ENCODE results near the gene DOK5. TPM values are rescaled to one million over a fixed set of nuclear protein-coding genes. Genes with fewer than 3 reads are reported as not detected.

DOK5 gene
- total RNA-seq, 2 experiments from 2014 or later = not detected

DNA sequence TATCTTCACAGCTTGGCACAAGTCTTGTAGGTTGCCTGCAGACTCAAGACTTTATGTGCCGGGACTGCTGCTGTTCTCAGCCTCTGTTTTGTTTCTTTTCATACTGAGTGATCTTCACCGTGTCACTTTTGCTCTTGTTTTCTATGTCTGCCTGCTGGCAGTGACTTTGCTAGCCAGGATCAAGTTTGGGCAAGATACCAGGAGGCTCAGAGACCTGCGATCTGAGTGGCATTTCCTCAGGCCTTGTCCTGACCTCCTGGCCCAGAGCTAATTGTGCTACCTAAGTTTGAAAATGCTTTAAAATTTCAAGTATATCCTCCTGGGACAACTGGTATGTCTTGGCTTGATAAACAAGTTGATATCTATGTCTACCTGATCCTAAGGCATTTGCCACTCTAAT is 57.2 kb downstream of the DOK5 start:
- DNase-seq = no peak
- peaks cover 0 to 4% of the 10 kb centered on the region in 2 experiments for H3K27me3 ChIP-seq (ENCODE audit: control insufficient read depth in 1 of 2, insufficient read depth in 2 of 2, low read length in 2 of 2)
- H3K27me3 Mint-ChIP-seq = peaks cover 12% of the 10 kb centered on the region
- CTCF ChIA-PET = no interaction called here
- H3K4me1 ChIP-seq (ENCODE audit: insufficient read depth, low read length) = no peaks in the 10 kb centered on the region
- TF ChIP-seq, protein P1, sequence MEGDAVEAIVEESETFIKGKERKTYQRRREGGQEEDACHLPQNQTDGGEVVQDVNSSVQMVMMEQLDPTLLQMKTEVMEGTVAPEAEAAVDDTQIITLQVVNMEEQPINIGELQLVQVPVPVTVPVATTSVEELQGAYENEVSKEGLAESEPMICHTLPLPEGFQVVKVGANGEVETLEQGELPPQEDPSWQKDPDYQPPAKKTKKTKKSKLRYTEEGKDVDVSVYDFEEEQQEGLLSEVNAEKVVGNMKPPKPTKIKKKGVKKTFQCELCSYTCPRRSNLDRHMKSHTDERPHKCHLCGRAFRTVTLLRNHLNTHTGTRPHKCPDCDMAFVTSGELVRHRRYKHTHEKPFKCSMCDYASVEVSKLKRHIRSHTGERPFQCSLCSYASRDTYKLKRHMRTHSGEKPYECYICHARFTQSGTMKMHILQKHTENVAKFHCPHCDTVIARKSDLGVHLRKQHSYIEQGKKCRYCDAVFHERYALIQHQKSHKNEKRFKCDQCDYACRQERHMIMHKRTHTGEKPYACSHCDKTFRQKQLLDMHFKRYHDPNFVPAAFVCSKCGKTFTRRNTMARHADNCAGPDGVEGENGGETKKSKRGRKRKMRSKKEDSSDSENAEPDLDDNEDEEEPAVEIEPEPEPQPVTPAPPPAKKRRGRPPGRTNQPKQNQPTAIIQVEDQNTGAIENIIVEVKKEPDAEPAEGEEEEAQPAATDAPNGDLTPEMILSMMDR (IDR thresholded peaks at IDR 0.05) = no peak
- no peak overlapping the region for H3K27ac ChIP-seq (ENCODE audit: low read depth in 1 of 2, low read length in 2 of 2)
- H3K27ac Mint-ChIP-seq = no peak overlapping the region
- H3K4me3 ChIP-seq (ENCODE audit: low read length) = no peak overlapping the region
- H3K4me1 Mint-ChIP-seq (ENCODE audit: low read depth) = no peaks in the 10 kb centered on the region
- no peaks in the 10 kb centered on the region for H3K36me3 Mint-ChIP-seq (ENCODE audit: low read depth)
- H3K36me3 ChIP-seq (ENCODE audit: insufficient read depth, low read length) = no peaks in the 10 kb centered on the region
- no peak overlapping the region for H3K4me3 Mint-ChIP-seq
- intact Hi-C loops (cut with DNase I, micrococcal nuclease) = no loop called here
- peaks cover 5% of the 10 kb centered on the region for H3K9me3 Mint-ChIP-seq
- POLR2A ChIA-PET = no interaction called here
- H3K9me3 ChIP-seq (ENCODE audit: control insufficient read depth in 1 of 2, insufficient read depth in 1 of 2, low read length in 2 of 2) = no peaks in the 10 kb centered on the region
- ATAC-seq (ENCODE audit: poor library complexity) = no peak

DNA sequence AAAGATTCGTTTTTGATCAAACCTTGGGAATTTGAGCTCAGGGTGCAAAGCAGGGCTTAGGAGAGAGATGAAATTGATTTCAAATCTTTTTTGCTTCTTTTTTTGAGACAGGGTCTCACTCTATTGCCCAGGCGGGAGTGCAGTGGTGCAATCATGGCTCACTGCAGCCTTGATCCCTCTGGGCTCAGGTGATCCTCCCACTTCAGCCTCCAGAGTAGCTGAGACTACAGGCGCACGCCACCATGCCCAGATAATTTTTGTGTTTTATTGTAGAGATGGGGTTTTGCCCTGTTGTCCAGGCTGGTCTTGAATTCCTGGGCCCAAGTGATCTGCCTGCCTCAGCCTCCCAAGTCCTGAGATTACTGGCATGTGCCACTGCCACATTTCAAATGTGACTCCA is 58.7 kb downstream of the DOK5 start:
- no peak overlapping the region for H3K27ac Mint-ChIP-seq
- ChIA-PET CTCF (no interaction called here), POLR2A (no interaction called here)
- Histone ChIP-seq H3K9me3 (ENCODE audit: control insufficient read depth in 1 of 2, insufficient read depth in 1 of 2, low read length in 2 of 2) (peaks cover 0 to 4% of the 10 kb centered on the region in 2 experiments), H3K4me3 (ENCODE audit: low read length) (no peak overlapping the region), H3K27me3 (ENCODE audit: control insufficient read depth in 1 of 2, insufficient read depth in 2 of 2, low read length in 2 of 2) (peaks cover 0 to 4% of the 10 kb centered on the region in 2 experiments), H3K36me3 (ENCODE audit: insufficient read depth, low read length) (no peaks in the 10 kb centered on the region), H3K4me1 (ENCODE audit: insufficient read depth, low read length) (no peaks in the 10 kb centered on the region), H3K27ac (ENCODE audit: low read depth in 1 of 2, low read length in 2 of 2) (no peak overlapping the region)
- intact Hi-C loops (cut with DNase I, micrococcal nuclease) = no loop called here
- no peak for DNase-seq
- H3K27me3 Mint-ChIP-seq = peaks cover 10% of the 10 kb centered on the region
- TF ChIP-seq, protein P1 (IDR thresholded peaks at IDR 0.05) = no peak
- H3K4me3 Mint-ChIP-seq = no peak overlapping the region
- no peak for ATAC-seq (ENCODE audit: poor library complexity)
- H3K4me1 Mint-ChIP-seq (ENCODE audit: low read depth) = no peaks in the 10 kb centered on the region
- peaks cover 10% of the 10 kb centered on the region for H3K9me3 Mint-ChIP-seq
- H3K36me3 Mint-ChIP-seq (ENCODE audit: low read depth) = no peaks in the 10 kb centered on the region

DNA sequence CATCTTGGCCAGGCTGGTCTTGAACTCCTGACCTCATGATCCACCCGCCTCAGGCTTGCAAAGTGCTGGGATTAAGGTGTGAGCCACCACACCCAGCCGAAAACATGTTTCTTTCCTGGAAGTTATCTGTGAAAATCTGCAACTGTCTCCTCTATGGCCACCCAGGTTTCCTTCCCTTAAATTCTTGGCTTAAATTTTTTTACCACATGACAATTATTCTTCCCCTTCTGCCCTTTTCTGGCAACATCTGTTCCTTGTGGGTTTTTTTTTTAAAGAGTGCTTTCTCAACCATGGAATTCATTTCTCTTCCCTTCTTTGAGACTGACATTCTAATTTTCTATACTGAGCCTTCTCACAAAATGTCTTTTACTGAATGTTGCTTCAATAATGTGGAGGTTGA is 59.6 kb downstream of the DOK5 start:
- Histone ChIP-seq H3K27ac (ENCODE audit: low read depth in 1 of 2, low read length in 2 of 2) (no peak overlapping the region), H3K9me3 (ENCODE audit: control insufficient read depth in 1 of 2, insufficient read depth in 1 of 2, low read length in 2 of 2) (peaks cover 0 to 6% of the 10 kb centered on the region in 2 experiments), H3K36me3 (ENCODE audit: insufficient read depth, low read length) (no peaks in the 10 kb centered on the region), H3K27me3 (ENCODE audit: control insufficient read depth in 1 of 2, insufficient read depth in 2 of 2, low read length in 2 of 2) (peaks cover 0 to 4% of the 10 kb centered on the region in 2 experiments), H3K4me3 (ENCODE audit: low read length) (no peak overlapping the region), H3K4me1 (ENCODE audit: insufficient read depth, low read length) (no peaks in the 10 kb centered on the region)
- ChIA-PET CTCF (no interaction called here), POLR2A (no interaction called here)
- Mint-ChIP-seq H3K4me1 (ENCODE audit: low read depth) (no peaks in the 10 kb centered on the region), H3K4me3 (no peak overlapping the region), H3K9me3 (peaks cover 10% of the 10 kb centered on the region), H3K36me3 (ENCODE audit: low read depth) (no peaks in the 10 kb centered on the region), H3K27ac (no peak overlapping the region), H3K27me3 (peaks cover 10% of the 10 kb centered on the region)
- intact Hi-C loops (cut with DNase I, micrococcal nuclease) = no loop called here
- ATAC-seq (ENCODE audit: poor library complexity) = no peak
- DNase-seq = no peak
- TF ChIP-seq, protein P1 (IDR thresholded peaks at IDR 0.05) = no peak
